IMR-90 (cell line): ENCODE data around the gene GLRX5. TPM values are rescaled to one million over a fixed set of nuclear protein-coding genes. Genes with fewer than 3 reads are reported as not detected.

Source experiments
- ATAC-seq: fragments of 200-7000 bp; cut with Tn5 transposase; 2 replicates; pipeline ENCODE4 v1.9.1; 2020; ENCODE audit warnings: low read depth, mild to moderate bottlenecking, moderate library complexity
- BruUV-seq: library from RNA; stranded (reverse); fragments of 400-500 nt; replicated peaks from 2 replicates; lab custom pipeline; 2021; lab: Mats Ljungman, UMichigan
- CTCF ChIA-PET: fragments of 300-600 bp; formaldehyde crosslinking; extraction: SDS; loops from one replicate; lab custom pipeline; 2021; ENCODE audit warnings: antibody characterized with exemption; lab: Yijun Ruan, JAX
- POLR2A ChIA-PET: fragments of 300-600 bp; sonication (Branson Sonifier 250); formaldehyde crosslinking; loops from one replicate; lab custom pipeline; 2022; ENCODE audit warnings: antibody characterized with exemption; ENCODE audit not compliant: unreplicated experiment; lab: Charles Lee
- DNase-seq: peaks from one replicate; pipeline ENCODE4 v3.0.0; 2013
- H2AFZ ChIP-seq: replicated peaks from 2 replicates; pipeline ENCODE3; 2013; ENCODE audit warnings: low read length, mild to moderate bottlenecking; ENCODE audit not compliant: poor library complexity
- H2AK5ac ChIP-seq: 2 replicates; pipeline ENCODE4 v1.6.1; 2013; ENCODE audit warnings: low read depth, low read length, inconsistent platforms
- H2AK9ac ChIP-seq: replicated peaks from 2 replicates; pipeline ENCODE3; 2013; ENCODE audit warnings: mild to moderate bottlenecking, low read depth, low read length, moderate library complexity; ENCODE audit not compliant: poor library complexity
- H2BK120ac ChIP-seq: 2 replicates; pipeline ENCODE4 v1.6.1; 2013; ENCODE audit warnings: low read depth, low read length, inconsistent platforms
- H2BK15ac ChIP-seq: 3 replicates; pipeline ENCODE4 v1.6.1; 2013; ENCODE audit warnings: low read depth, low read length, inconsistent platforms
- H2BK20ac ChIP-seq: 2 replicates; pipeline ENCODE4 v1.6.1; 2013; ENCODE audit warnings: low read depth, mild to moderate bottlenecking, inconsistent platforms, low read length, moderate library complexity
- H2BK5ac ChIP-seq: 2 replicates; pipeline ENCODE4 v1.6.1; 2013; ENCODE audit warnings: mild to moderate bottlenecking, low read depth, low read length, inconsistent platforms; ENCODE audit not compliant: poor library complexity, severe bottlenecking
- H3K14ac ChIP-seq: replicated peaks from 2 replicates; pipeline ENCODE4 v1.6.1; 2013; ENCODE audit warnings: low read depth, low read length, inconsistent platforms
- H3K18ac ChIP-seq: 2 replicates; pipeline ENCODE4 v1.6.1; 2013; ENCODE audit warnings: low read depth, low read length, control low read depth
- H3K23ac ChIP-seq: 2 replicates; pipeline ENCODE4 v1.6.1; 2013; ENCODE audit warnings: low read depth, low read length, inconsistent platforms
- H3K27ac ChIP-seq: 2 replicates; pipeline ENCODE4 v1.5.1; 2013; ENCODE audit warnings: mild to moderate bottlenecking, control low read depth, low read length; ENCODE audit not compliant: insufficient read depth
- H3K27me3 ChIP-seq: 2 replicates; pipeline ENCODE4 v1.6.1; 2013; ENCODE audit warnings: low read length; ENCODE audit not compliant: control insufficient read depth, insufficient read depth
- H3K36me3 ChIP-seq: 2 replicates; pipeline ENCODE4 v1.6.1; 2013; ENCODE audit warnings: low read length, mixed read lengths; ENCODE audit not compliant: control insufficient read depth, insufficient read depth
- H3K4ac ChIP-seq: 2 replicates; pipeline ENCODE4 v1.6.1; 2013; ENCODE audit warnings: low read depth, low read length, inconsistent platforms
- H3K4me1 ChIP-seq: 2 replicates; pipeline ENCODE4 v1.6.1; 2013; ENCODE audit warnings: low read length, mixed read lengths; ENCODE audit not compliant: control insufficient read depth, insufficient read depth
- H3K4me2 ChIP-seq: 2 replicates; pipeline ENCODE4 v1.6.1; 2013; ENCODE audit warnings: low read depth, mild to moderate bottlenecking, control low read depth, low read length, moderate library complexity
- H3K4me3 ChIP-seq: 2 replicates; pipeline ENCODE4 v1.5.1; 2013; ENCODE audit warnings: low read depth, mild to moderate bottlenecking, control low read depth, low read length, moderate library complexity; ENCODE audit not compliant: insufficient read depth
- H3K56ac ChIP-seq: 2 replicates; pipeline ENCODE4 v1.6.1; 2013; ENCODE audit warnings: low read length, inconsistent platforms; ENCODE audit not compliant: insufficient read depth; ENCODE audit errors: extremely low read depth
- H3K79me1 ChIP-seq, 2 experiments: 2 replicates each; pipeline ENCODE4 v1.6.1; 2013; ENCODE audit warnings: low read length in 2 of 2, inconsistent platforms in 1 of 2, low read depth in 1 of 2
- H3K9ac ChIP-seq: 2 replicates; pipeline ENCODE4 v1.6.1; 2013; ENCODE audit warnings: low read depth, low read length, control low read depth
- H3K9me1 ChIP-seq: 2 replicates; pipeline ENCODE4 v1.6.1; 2013; ENCODE audit warnings: low read length, inconsistent platforms; ENCODE audit not compliant: insufficient read depth
- H3K9me3 ChIP-seq: 2 replicates; pipeline ENCODE4 v1.6.1; 2013; ENCODE audit warnings: low read length; ENCODE audit not compliant: control insufficient read depth, insufficient read depth
- H4K20me1 ChIP-seq: 2 replicates; pipeline ENCODE4 v1.6.1; 2013; ENCODE audit warnings: low read length, inconsistent platforms; ENCODE audit not compliant: insufficient read depth
- H4K5ac ChIP-seq: 2 replicates; pipeline ENCODE4 v1.6.1; 2013; ENCODE audit warnings: mild to moderate bottlenecking, low read depth, low read length, control low read depth
- H4K8ac ChIP-seq, 2 experiments: 2 replicates each; pipeline ENCODE4 v1.6.1; 2013; ENCODE audit warnings: low read depth in 2 of 2, low read length in 2 of 2, control low read depth in 1 of 2, inconsistent platforms in 1 of 2
- H4K91ac ChIP-seq: 2 replicates; pipeline ENCODE4 v1.6.1; 2013; ENCODE audit warnings: low read depth, low read length, inconsistent platforms; ENCODE audit not compliant: insufficient read depth
- CEBPB ChIP-seq: IDR thresholded peaks from 2 replicates; pipeline ENCODE4 v1.6.1; 2012; ENCODE audit warnings: low read depth, low read length, improper control_type of control experiment
- CHD1 ChIP-seq: IDR thresholded peaks from 2 replicates; pipeline ENCODE4 v1.6.1; 2012; ENCODE audit warnings: low read depth, low read length, improper control_type of control experiment
- CTCF ChIP-seq: conservative IDR thresholded peaks from 2 replicates; pipeline ENCODE4 v1.5.1; 2012; ENCODE audit warnings: mild to moderate bottlenecking, low read depth, low read length, improper control_type of control experiment
- ELK1 ChIP-seq: fragments of 150-350 bp; IDR thresholded peaks from 2 replicates; pipeline ENCODE4 v1.6.1; 2016; ENCODE audit warnings: low read depth, mild to moderate bottlenecking, low read length, moderate library complexity, borderline replicate concordance
- FOS ChIP-seq: fragments of 150-350 bp; IDR thresholded peaks from 2 replicates; pipeline ENCODE4 v1.6.1; 2016; ENCODE audit warnings: low read depth, low read length
- MAFK ChIP-seq: IDR thresholded peaks from 2 replicates; pipeline ENCODE4 v1.6.1; 2012; ENCODE audit warnings: low read depth, low read length, improper control_type of control experiment
- MXI1 ChIP-seq: IDR thresholded peaks from 2 replicates; pipeline ENCODE4 v1.6.1; 2012; ENCODE audit warnings: low read depth, mild to moderate bottlenecking, low read length, moderate library complexity, borderline replicate concordance
- NFE2L2 ChIP-seq: fragments of 150-350 bp; IDR thresholded peaks from 2 replicates; pipeline ENCODE4 v1.6.1; 2016; ENCODE audit warnings: low read depth, mild to moderate bottlenecking, low read length
- POLR2A ChIP-seq: IDR thresholded peaks from 2 replicates; pipeline ENCODE4 v1.6.1; 2012; ENCODE audit warnings: mild to moderate bottlenecking, low read depth, low read length
- RAD21 ChIP-seq: IDR thresholded peaks from 2 replicates; pipeline ENCODE4 v1.6.1; 2012; ENCODE audit warnings: low read length, improper control_type of control experiment
- RCOR1 ChIP-seq: IDR thresholded peaks from 2 replicates; pipeline ENCODE4 v1.6.1; 2012; ENCODE audit warnings: mild to moderate bottlenecking, low read length, improper control_type of control experiment; ENCODE audit not compliant: insufficient replicate concordance
- RFX5 ChIP-seq: IDR thresholded peaks from 2 replicates; pipeline ENCODE4 v1.8.0; 2012; ENCODE audit warnings: low read depth, mild to moderate bottlenecking, low read length, moderate library complexity
- SMC3 ChIP-seq: fragments of 150-350 bp; IDR thresholded peaks from 2 replicates; pipeline ENCODE4 v1.6.1; 2016; ENCODE audit warnings: low read depth, mild to moderate bottlenecking, antibody characterized with exemption, low read length, moderate library complexity
- USF2 ChIP-seq: fragments of 150-350 bp; IDR thresholded peaks from 2 replicates; pipeline ENCODE4 v1.6.1; 2017; ENCODE audit warnings: mild to moderate bottlenecking, antibody characterized with exemption, low read length, low read depth
- WGBS, 2 experiments: methylation state at CpG; one replicate each; pipeline versions ENCODE4 v1.1.5 to v1.1.7; 2013; ENCODE audit warnings: missing lambda C conversion rate in 2 of 2; ENCODE audit not compliant: insufficient read length in 1 of 2; ENCODE audit errors: extremely low coverage in 2 of 2; 5-methylcytosine and 5-hydroxymethylcytosine counted together
- dilution Hi-C: fragments of 300-500 bp; cut with HindIII; formaldehyde crosslinking; loops from one replicate; pipeline ENCODE4 v1.14.3; 2018; ENCODE audit warnings: low sequenced_read_pairs; ENCODE audit not compliant: unreplicated experiment
- in situ Hi-C: fragments of 300-500 bp; cut with MboI; formaldehyde crosslinking; loops from 3 replicates; pipeline ENCODE4 v1.14.3; 2019; ENCODE audit warnings: low sequenced_read_pairs, inconsistent platforms, mixed read lengths
- intact Hi-C: fragments of 100-400 bp; cut with micrococcal nuclease; formaldehyde crosslinking; loops from 2 replicates; pipeline ENCODE4 v1.10.0; 2022
- polyA plus RNA-seq, 3 experiments: library from polyadenylated mRNA; depleted of rRNA; stranded (reverse); fragments of >200 nt; gene quantifications; 2 replicates each; pipeline ENCODE4 v1.2.3, GENCODE V29; 2012; ENCODE audit warnings: low replicate concordance in 1 of 3
- total RNA-seq: library from RNA; depleted of rRNA; stranded (reverse); fragments of >200 nt; gene quantifications from 2 replicates; pipeline ENCODE4 v1.2.3, GENCODE V29; 2012

Gene GLRX5
- total and polyA plus RNA-seq, 2 of the 4 experiments (the other 2 are of a cell fraction): 32.4 to 40.4 TPM

GRCh38 chr14:95544588-95544987 is 9.7 kb downstream of the GLRX5 start:
- dilution Hi-C loops (no loop called here), intact Hi-C loops (no loop called here), in situ Hi-C loops (loop anchor here (10.0 to 25.0 kb wide), 2 partner anchors 550 to 718 kb away; partner anchors contain the start of gene BDKRB1)
- peaks cover 4% of the 10 kb centered on the region; the same call in 1 of the 2 replicates for H3K36me3 ChIP-seq
- no peak overlapping the region for H2AK5ac ChIP-seq
- no peak overlapping the region for H3K23ac ChIP-seq
- no peak overlapping the region for H2BK120ac ChIP-seq
- DNase-seq (no peak), ATAC-seq (no peak)
- no peak overlapping the region for H3K18ac ChIP-seq
- H3K56ac ChIP-seq: no peak overlapping the region
- no peak overlapping the region for H4K5ac ChIP-seq
- TF ChIP-seq RFX5: no peak
- no peak for TF ChIP-seq RAD21
- no peak for TF ChIP-seq CHD1
- TF ChIP-seq USF2: no peak
- TF ChIP-seq FOS: no peak
- no peak for TF ChIP-seq SMC3
- TF ChIP-seq MXI1: no peak
- TF ChIP-seq ELK1: no peak
- TF ChIP-seq NFE2L2: no peak
- no peak for TF ChIP-seq POLR2A
- no peak for TF ChIP-seq CTCF
- no peak for TF ChIP-seq CEBPB
- no peak for TF ChIP-seq MAFK
- no peak for TF ChIP-seq RCOR1
- no peak overlapping the region for H3K14ac ChIP-seq
- H3K27me3 ChIP-seq: no peaks in the 10 kb centered on the region
- peaks cover 13% of the 10 kb centered on the region for H3K4me1 ChIP-seq
- H2BK20ac ChIP-seq: no peak overlapping the region
- H2AFZ ChIP-seq: no peak overlapping the region
- peaks cover 18% of the 10 kb centered on the region for H3K9me1 ChIP-seq
- BruUV-seq: no TSS peak
- no peak overlapping the region for H3K4ac ChIP-seq
- H3K9ac ChIP-seq: no peak overlapping the region
- H3K9me3 ChIP-seq: peaks cover 2% of the 10 kb centered on the region
- no peak overlapping the region for H4K8ac ChIP-seq
- no peak overlapping the region for H2BK5ac ChIP-seq
- no peak overlapping the region for H3K4me3 ChIP-seq
- no peak overlapping the region for H4K91ac ChIP-seq
- peaks cover 13% of the 10 kb centered on the region; the same call in 1 of the 2 replicates for H4K20me1 ChIP-seq
- H3K27ac ChIP-seq: no peak overlapping the region
- peaks cover 37 to 57% of the 10 kb centered on the region in 2 experiments for H3K79me1 ChIP-seq
- no peak overlapping the region for H3K4me2 ChIP-seq
- H2AK9ac ChIP-seq: no peak overlapping the region
- ChIA-PET POLR2A (no interaction called here), CTCF (interaction anchor here (1.6 kb wide), 1 partner anchor 10 kb away, joined by 6 read pairs; the partner anchor contains the start of gene GLRX5)
- H2BK15ac ChIP-seq: no peak overlapping the region
- no CpG with 5 or more reads among the region's 8 CpGs for WGBS, 2 experiments
